ENCODE results near the gene CNFN. TPM values are rescaled to one million over a fixed set of nuclear protein-coding genes. Genes with fewer than 3 reads are reported as not detected.

Gene CNFN
- total RNA-seq, 1 experiment from 2014 or later, result 4.5 TPM

GRCh38 chr19:42352301-42353259 is 37.5 kb downstream of the CNFN start:
- ATAC-seq, result no peak
- TF ChIP-seq EZH2phosphoT487 (IDR thresholded peaks at IDR 0.05; ENCODE audit: borderline replicate concordance, low read length) (no peak), CTCF (conservative IDR thresholded peaks at IDR 0.05; ENCODE audit: low read depth, low read length) (no peak), EZH2 (IDR thresholded peaks at IDR 0.05; ENCODE audit: low read length, unreplicated experiment) (no peak)
- H3K9ac ChIP-seq (ENCODE audit: low read length), result no peak overlapping the region
- no peaks in the 10 kb centered on the region for H4K20me1 ChIP-seq (ENCODE audit: low read length)
- H3K9me3 ChIP-seq (ENCODE audit: low read length), result no peaks in the 10 kb centered on the region
- no peak overlapping the region for H2AFZ ChIP-seq (ENCODE audit: low read length)
- BruUV-seq (replicated peaks), result no TSS peak
- no peaks in the 10 kb centered on the region for H3K4me1 ChIP-seq (ENCODE audit: insufficient read depth, low read length)
- H3K79me2 ChIP-seq (ENCODE audit: low read length), result no peaks in the 10 kb centered on the region
- H3K27ac ChIP-seq (ENCODE audit: low read length), result no peak overlapping the region
- peak; percentile 1 for DNase-seq
- intact Hi-C loops (cut with micrococcal nuclease), result no loop called here
- H3K27me3 ChIP-seq (ENCODE audit: low read length), result no peaks in the 10 kb centered on the region
- no peak overlapping the region for H3K4me2 ChIP-seq (ENCODE audit: low read length)
- CTCF ChIA-PET, result no interaction called here
- H3K9me2 ChIP-seq (replicated peaks; ENCODE audit: low read length), result no peaks in the 10 kb centered on the region
- POLR2A ChIA-PET (ENCODE audit: unreplicated experiment), result no interaction called here
- H3K4me3 ChIP-seq (ENCODE audit: low read length), result no peak overlapping the region
- no peaks in the 10 kb centered on the region for H3K36me3 ChIP-seq (ENCODE audit: low read depth, low read length)
- no peaks in the 10 kb centered on the region for H3F3A ChIP-seq (ENCODE audit: low read length, unreplicated experiment)

GRCh38 chr19:42351079-42351735 is 38.9 kb downstream of the CNFN start:
- ATAC-seq, result no peak
- no peak overlapping the region for H3K4me3 ChIP-seq (ENCODE audit: low read length)
- intact Hi-C loops (cut with micrococcal nuclease), result no loop called here
- no TSS peak for BruUV-seq (replicated peaks)
- no peaks in the 10 kb centered on the region for H3F3A ChIP-seq (ENCODE audit: low read length, unreplicated experiment)
- ChIA-PET POLR2A (ENCODE audit: unreplicated experiment) (no interaction called here), CTCF (no interaction called here)
- H3K4me2 ChIP-seq (ENCODE audit: low read length), result no peak overlapping the region
- H3K9me3 ChIP-seq (ENCODE audit: low read length), result no peaks in the 10 kb centered on the region
- H3K36me3 ChIP-seq (ENCODE audit: low read depth, low read length), result no peaks in the 10 kb centered on the region
- H3K4me1 ChIP-seq (ENCODE audit: insufficient read depth, low read length), result no peaks in the 10 kb centered on the region
- no peaks in the 10 kb centered on the region for H3K27me3 ChIP-seq (ENCODE audit: low read length)
- no peaks in the 10 kb centered on the region for H3K79me2 ChIP-seq (ENCODE audit: low read length)
- H4K20me1 ChIP-seq (ENCODE audit: low read length), result no peaks in the 10 kb centered on the region
- no peak overlapping the region for H3K27ac ChIP-seq (ENCODE audit: low read length)
- H2AFZ ChIP-seq (ENCODE audit: low read length), result no peak overlapping the region
- H3K9ac ChIP-seq (ENCODE audit: low read length), result no peak overlapping the region
- TF ChIP-seq EZH2phosphoT487 (IDR thresholded peaks at IDR 0.05; ENCODE audit: borderline replicate concordance, low read length), result no peak
- TF ChIP-seq CTCF (conservative IDR thresholded peaks at IDR 0.05; ENCODE audit: low read depth, low read length), result no peak
- no peak for TF ChIP-seq EZH2 (IDR thresholded peaks at IDR 0.05; ENCODE audit: low read length, unreplicated experiment)
- no peaks in the 10 kb centered on the region for H3K9me2 ChIP-seq (replicated peaks; ENCODE audit: low read length)
- DNase-seq, result no peak

- Histone ChIP-seq H3K27ac (ENCODE audit: low read length) (no peak overlapping the region), H3K79me2 (ENCODE audit: low read length) (no peaks in the 10 kb centered on the region), H3F3A (ENCODE audit: low read length, unreplicated experiment) (no peaks in the 10 kb centered on the region), H3K36me3 (ENCODE audit: low read depth, low read length) (no peaks in the 10 kb centered on the region), H3K4me1 (ENCODE audit: insufficient read depth, low read length) (no peaks in the 10 kb centered on the region), H2AFZ (ENCODE audit: low read length) (no peak overlapping the region), H3K9me2 (replicated peaks; ENCODE audit: low read length) (no peaks in the 10 kb centered on the region), H3K9ac (ENCODE audit: low read length) (no peak overlapping the region), H3K9me3 (ENCODE audit: low read length) (no peaks in the 10 kb centered on the region), H3K27me3 (ENCODE audit: low read length) (no peaks in the 10 kb centered on the region), H3K4me2 (ENCODE audit: low read length) (no peak overlapping the region), H4K20me1 (ENCODE audit: low read length) (no peaks in the 10 kb centered on the region), H3K4me3 (ENCODE audit: low read length) (no peak overlapping the region)
- no TSS peak for BruUV-seq (replicated peaks)
- TF ChIP-seq EZH2phosphoT487 (IDR thresholded peaks at IDR 0.05; ENCODE audit: borderline replicate concordance, low read length) (no peak), CTCF (conservative IDR thresholded peaks at IDR 0.05; ENCODE audit: low read depth, low read length) (no peak), EZH2 (IDR thresholded peaks at IDR 0.05; ENCODE audit: low read length, unreplicated experiment) (no peak)
- ATAC-seq (no peak), DNase-seq (no peak)
- CTCF ChIA-PET, result no interaction called here
- intact Hi-C loops (cut with micrococcal nuclease), result no loop called here
- POLR2A ChIA-PET (ENCODE audit: unreplicated experiment), result no interaction called here
Observed at GRCh38 chr19:42350417-42350816, 39.7 kb downstream of the CNFN start.

Measured in PC-3 (cell line).